Measurements from ENCODE around the gene TULP4.

The TULP4 gene

GRCh38 chr6:158396136-158396535, 83.9 kb downstream of the TULP4 start (continued):
- TF ChIP-seq TSHZ2 (CRISPR knock-in tag; IDR thresholded peaks at IDR 0.05) = no peak

- no peak for ATAC-seq
- no peak for TF ChIP-seq RARB (CRISPR knock-in tag; IDR thresholded peaks at IDR 0.05)
- TF ChIP-seq PPARA (CRISPR knock-in tag; IDR thresholded peaks at IDR 0.05; ENCODE audit: borderline replicate concordance) = no peak
- no peak for TF ChIP-seq ZFP3 (CRISPR knock-in tag; IDR thresholded peaks at IDR 0.05)
- no peak for TF ChIP-seq ESRRG (CRISPR knock-in tag; IDR thresholded peaks at IDR 0.05)
- no peak for TF ChIP-seq PATZ1 (CRISPR knock-in tag; IDR thresholded peaks at IDR 0.05; ENCODE audit: borderline replicate concordance)
- no peak for TF ChIP-seq ZC3H10 (CRISPR knock-in tag; IDR thresholded peaks at IDR 0.05)
- no peak for TF ChIP-seq SNAI2 (CRISPR knock-in tag; IDR thresholded peaks at IDR 0.05)
- TF ChIP-seq OSR1 (CRISPR knock-in tag; IDR thresholded peaks at IDR 0.05) = no peak
- no peak for TF ChIP-seq TCF4 (CRISPR knock-in tag; IDR thresholded peaks at IDR 0.05; ENCODE audit: borderline replicate concordance)
- no peak for TF ChIP-seq CSRNP3 (CRISPR knock-in tag; IDR thresholded peaks at IDR 0.05)
- TF ChIP-seq ZNF8 (CRISPR knock-in tag; IDR thresholded peaks at IDR 0.05) = no peak
- no peak for TF ChIP-seq ZFP30 (CRISPR knock-in tag; IDR thresholded peaks at IDR 0.05)
- TF ChIP-seq GLIS3 (CRISPR knock-in tag; IDR thresholded peaks at IDR 0.05) = no peak
- no peak for TF ChIP-seq TSHZ2 (CRISPR knock-in tag; IDR thresholded peaks at IDR 0.05)
- TF ChIP-seq ZNF70 (CRISPR knock-in tag; IDR thresholded peaks at IDR 0.05) = no peak
- no peak for TF ChIP-seq CREB5 (CRISPR knock-in tag; IDR thresholded peaks at IDR 0.05; ENCODE audit: low read depth)
- TF ChIP-seq ZNF565 (CRISPR knock-in tag; conservative IDR thresholded peaks at IDR 0.05; ENCODE audit: low read depth) = no peak
- TF ChIP-seq, protein P1, sequence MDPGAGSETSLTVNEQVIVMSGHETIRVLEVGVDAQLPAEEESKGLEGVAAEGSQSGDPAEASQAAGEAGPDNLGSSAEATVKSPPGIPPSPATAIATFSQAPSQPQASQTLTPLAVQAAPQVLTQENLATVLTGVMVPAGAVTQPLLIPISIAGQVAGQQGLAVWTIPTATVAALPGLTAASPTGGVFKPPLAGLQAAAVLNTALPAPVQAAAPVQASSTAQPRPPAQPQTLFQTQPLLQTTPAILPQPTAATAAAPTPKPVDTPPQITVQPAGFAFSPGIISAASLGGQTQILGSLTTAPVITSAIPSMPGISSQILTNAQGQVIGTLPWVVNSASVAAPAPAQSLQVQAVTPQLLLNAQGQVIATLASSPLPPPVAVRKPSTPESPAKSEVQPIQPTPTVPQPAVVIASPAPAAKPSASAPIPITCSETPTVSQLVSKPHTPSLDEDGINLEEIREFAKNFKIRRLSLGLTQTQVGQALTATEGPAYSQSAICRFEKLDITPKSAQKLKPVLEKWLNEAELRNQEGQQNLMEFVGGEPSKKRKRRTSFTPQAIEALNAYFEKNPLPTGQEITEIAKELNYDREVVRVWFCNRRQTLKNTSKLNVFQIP (CRISPR knock-in tag; IDR thresholded peaks at IDR 0.05; ENCODE audit: borderline replicate concordance, low read depth) = no peak
- TF ChIP-seq TOX (CRISPR knock-in tag; IDR thresholded peaks at IDR 0.05; ENCODE audit: borderline replicate concordance) = no peak
- TF ChIP-seq ARNTL (CRISPR knock-in tag; IDR thresholded peaks at IDR 0.05; ENCODE audit: borderline replicate concordance, low read depth) = no peak
Measured at GRCh38 chr6:158397578-158397977, 85.3 kb downstream of the TULP4 start.

Data from SK-N-SH treated with all-trans-retinoic acid at 6 μM for 48 hours (cell line).